ENCODE results near the gene ARHGEF12.

Gene ARHGEF12

DNA sequence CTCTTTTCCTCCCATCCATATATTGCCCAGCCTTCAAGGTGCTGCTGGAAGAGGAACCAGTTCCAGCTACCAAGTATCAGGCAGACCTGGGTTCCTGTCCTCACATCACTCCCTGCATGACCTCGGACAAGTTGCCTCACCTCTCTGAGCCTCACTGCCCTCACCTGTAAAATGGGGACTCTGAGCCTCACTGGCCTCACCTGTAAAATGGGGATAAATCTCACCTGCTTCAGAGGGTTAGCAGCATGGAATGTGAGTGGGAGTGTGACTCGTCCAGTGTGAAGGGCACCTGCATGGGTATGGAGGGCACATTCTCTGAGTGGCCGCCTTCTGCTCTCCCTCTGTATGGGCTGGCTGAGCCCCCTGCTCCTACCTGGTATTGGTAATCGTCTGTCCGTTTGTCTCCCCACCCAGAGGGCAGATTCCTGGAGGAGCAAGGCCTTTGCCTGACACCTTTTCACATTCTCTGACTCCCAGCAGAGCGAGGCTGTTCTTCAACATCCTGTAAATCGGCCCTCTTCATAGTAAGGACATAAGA lies 179.0 kb downstream of the ARHGEF12 start:
- DNase-seq (ENCODE audit: low read depth in 1 of 2, low spot score in 1 of 2), result no peak

- no peak for DNase-seq (ENCODE audit: low read depth in 1 of 2, low spot score in 1 of 2)
Measured at GRCh38 chr11:120516461-120517389, 180.5 kb downstream of the ARHGEF12 start.

GRCh38 chr11:120517390-120517761 lies 181.2 kb downstream of the ARHGEF12 start:
- no peak for DNase-seq (ENCODE audit: low read depth in 1 of 2, low spot score in 1 of 2)

DNA sequence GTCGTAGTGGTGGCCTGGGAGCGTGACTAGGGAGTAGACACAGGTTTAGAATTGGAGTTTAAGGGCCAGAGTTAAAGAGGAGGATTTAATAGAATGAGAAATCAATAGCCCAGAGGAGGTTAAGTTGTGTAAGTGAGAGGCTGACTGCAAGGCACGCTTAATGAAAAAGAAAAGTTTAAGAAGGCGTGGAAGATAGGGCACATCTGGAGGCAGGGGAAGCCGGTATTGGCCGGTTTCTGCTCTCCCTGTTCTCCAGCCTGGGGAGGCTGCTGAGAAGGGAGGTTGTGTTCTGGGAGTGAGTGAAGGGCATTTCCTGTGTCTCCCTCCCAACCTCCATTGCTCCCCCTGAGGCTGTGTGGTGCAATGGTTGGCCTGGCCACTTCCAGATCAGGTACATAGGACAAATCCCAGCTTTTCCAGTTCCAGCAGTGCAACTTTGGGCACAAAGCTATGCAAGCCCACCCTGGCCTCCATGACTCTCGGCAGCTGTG lies 181.6 kb downstream of the ARHGEF12 start:
- DNase-seq (ENCODE audit: low read depth in 1 of 2, low spot score in 1 of 2), result no peak

DNA sequence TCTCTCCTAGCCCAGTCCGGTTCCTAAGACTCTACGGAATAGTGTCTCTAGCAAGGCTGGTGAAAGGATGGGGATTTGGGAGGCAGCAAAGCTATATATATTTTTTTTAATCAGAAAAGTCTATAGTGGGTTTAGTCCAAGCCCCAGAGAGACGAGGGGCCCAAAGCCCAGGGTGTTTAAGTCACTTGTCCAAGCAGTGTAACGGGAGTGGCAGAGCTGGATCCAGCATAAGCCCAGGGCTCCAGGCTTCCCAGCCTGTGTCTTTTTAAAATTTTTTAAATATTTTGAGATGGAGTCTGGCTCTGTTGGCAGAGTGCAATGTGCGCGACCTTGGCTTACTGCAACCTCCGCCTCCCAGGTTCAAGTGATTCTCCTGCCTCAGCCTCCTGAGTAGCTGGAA lies 182.1 kb downstream of the ARHGEF12 start:
- no peak for DNase-seq (ENCODE audit: low read depth in 1 of 2, low spot score in 1 of 2)

- no peak for DNase-seq (ENCODE audit: low read depth in 1 of 2, low spot score in 1 of 2)
Measured at GRCh38 chr11:120519474-120519873, 183.3 kb downstream of the ARHGEF12 start.

DNA sequence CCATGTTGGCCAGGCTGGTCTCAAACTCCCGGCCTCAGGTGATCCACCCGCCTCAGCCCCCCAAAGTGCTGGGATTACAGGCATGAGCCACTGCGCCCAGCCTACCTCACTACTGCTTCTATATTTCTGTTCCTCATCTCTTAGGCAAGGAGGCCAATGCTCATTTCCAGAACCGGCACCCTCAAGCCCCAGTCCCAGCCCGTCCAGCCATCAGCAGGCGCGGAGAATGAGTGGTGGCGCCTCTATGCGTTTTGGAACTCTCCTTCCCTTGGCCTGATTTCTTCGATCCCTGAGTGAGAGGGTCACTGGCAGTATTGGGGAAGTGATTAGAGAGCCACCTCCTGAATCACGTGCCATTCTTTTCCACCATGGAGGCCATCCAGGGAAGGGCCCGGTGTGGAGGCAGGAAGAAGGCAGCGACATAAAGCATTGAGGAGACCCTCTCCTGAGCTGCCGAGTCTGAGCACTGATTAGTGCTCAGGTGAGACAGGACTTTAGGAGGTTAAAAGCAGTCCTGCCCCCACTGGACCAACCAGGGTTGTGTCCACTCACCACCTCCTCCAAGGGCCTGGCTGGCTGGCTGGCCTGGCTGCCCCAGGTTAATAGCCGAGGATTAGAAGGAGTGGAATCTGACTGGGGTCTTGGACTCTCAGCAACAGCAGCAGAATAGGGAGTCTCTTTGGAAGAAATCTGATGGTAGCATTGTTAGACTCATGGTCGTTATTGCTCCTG lies 184.0 kb downstream of the ARHGEF12 start:
- no peak for DNase-seq (ENCODE audit: low read depth in 1 of 2, low spot score in 1 of 2)

- no peak for DNase-seq (ENCODE audit: low read depth in 1 of 2, low spot score in 1 of 2)
Measured at GRCh38 chr11:120521176-120521575, 185.0 kb downstream of the ARHGEF12 start.

DNA sequence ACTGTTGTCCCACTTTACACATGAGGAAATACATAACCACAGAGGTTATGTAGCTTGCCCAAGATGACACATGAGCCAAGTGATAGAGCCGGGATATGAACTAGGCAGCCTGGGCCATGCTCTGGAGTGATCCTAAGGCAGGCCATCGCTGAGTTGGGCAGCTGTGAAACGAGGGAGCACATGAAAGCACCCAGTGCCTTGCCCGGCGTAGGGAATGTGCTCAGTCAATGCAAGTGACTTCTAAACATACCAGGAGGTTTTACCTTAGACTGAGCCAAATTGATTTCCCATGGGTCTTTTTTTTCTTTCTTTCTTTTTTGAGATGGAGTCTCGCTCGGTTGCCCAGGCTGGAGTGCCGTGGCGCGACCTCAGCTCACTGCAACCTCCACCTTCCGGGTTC lies 185.8 kb downstream of the ARHGEF12 start:
- DNase-seq (ENCODE audit: low read depth in 1 of 2, low spot score in 1 of 2), result no peak

- DNase-seq (ENCODE audit: low read depth in 1 of 2, low spot score in 1 of 2), result no peak
Measured at GRCh38 chr11:120522736-120523135, 186.5 kb downstream of the ARHGEF12 start.

DNA sequence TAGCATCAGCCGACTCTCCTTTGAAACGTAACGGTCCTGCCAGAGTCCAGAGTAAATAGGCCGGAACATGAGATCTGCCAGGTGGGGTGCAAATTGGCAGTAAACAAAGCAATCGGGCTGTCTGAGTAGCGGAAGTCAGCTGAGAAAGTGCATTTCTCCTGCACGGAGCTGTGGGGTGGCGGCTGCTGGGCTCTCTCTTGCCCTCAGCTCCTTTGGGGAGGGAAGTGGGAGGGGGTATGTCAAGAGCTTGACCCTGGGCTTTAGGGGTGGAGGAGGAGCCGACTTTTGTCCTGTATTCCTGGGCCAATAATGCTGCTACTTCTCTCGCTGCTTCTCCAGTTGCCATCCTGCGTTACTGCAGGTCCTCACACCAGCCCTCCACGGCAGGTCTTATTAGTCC lies 187.0 kb downstream of the ARHGEF12 start:
- DNase-seq (ENCODE audit: low read depth in 1 of 2, low spot score in 1 of 2), result no peak

- no peak for DNase-seq (ENCODE audit: low read depth in 1 of 2, low spot score in 1 of 2)
Measured at GRCh38 chr11:120524536-120525085, 188.4 kb downstream of the ARHGEF12 start.

GRCh38 chr11:120525261-120526171 lies 189.3 kb downstream of the ARHGEF12 start:
- no peak for DNase-seq (ENCODE audit: low read depth in 1 of 2, low spot score in 1 of 2)

- no peak for DNase-seq (ENCODE audit: low read depth in 1 of 2, low spot score in 1 of 2)
Measured at GRCh38 chr11:120526241-120526640, 190.0 kb downstream of the ARHGEF12 start.

- DNase-seq (ENCODE audit: low read depth in 1 of 2, low spot score in 1 of 2), result no peak
Measured at GRCh38 chr11:120527111-120527761, 191.0 kb downstream of the ARHGEF12 start.

DNA sequence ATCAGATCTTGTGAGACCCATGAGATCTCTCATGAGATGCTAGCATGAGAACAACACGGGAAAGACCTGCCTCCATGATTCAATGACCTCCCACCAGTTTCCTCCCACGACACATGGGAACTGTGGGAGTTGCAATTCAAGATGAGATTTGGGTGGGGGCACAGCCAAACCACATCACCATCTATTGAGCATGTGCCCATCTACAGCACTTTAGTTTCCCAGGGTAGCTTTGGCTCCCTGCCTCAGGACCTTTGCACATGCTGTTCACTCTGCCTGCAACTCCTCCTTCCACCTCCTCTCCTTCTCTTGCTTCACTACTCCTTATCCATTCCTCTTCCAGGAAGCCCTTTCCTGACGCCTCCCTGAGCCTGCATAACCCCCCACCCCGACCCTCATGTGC lies 192.5 kb downstream of the ARHGEF12 start:
- no peak for DNase-seq (ENCODE audit: low read depth in 1 of 2, low spot score in 1 of 2)

- no peak for DNase-seq (ENCODE audit: low read depth in 1 of 2, low spot score in 1 of 2)
Measured at GRCh38 chr11:120529214-120529613, 193.0 kb downstream of the ARHGEF12 start.

DNA sequence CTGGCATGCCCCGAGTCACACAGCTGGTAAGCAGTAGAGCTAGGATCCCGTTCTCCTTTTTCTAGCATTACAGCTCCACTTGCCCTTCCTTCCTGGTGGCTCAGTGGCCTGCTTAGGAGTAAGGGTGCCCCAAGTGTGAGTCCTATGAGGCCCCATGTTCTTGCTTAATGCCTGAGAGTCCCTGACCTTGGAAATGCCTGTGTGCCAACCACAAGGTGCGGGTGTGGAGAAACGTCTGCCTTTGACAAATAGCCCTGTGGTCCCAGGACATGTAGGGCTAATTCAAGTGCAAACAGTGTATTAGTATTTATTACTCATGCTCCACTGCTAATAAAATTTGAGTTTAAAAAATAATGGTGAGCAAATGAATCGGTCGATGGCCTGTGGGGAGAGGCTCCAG lies 193.7 kb downstream of the ARHGEF12 start:
- DNase-seq (ENCODE audit: low read depth in 1 of 2, low spot score in 1 of 2), result no peak

GRCh38 chr11:120532082-120532831 lies 196.0 kb downstream of the ARHGEF12 start:
- no peak for DNase-seq (ENCODE audit: low read depth in 1 of 2, low spot score in 1 of 2)
